GM12873 (cell line): ENCODE measurements around the gene RASAL2.

Source experiments
- CTCF ChIP-seq: IDR thresholded peaks from 2 replicates; pipeline ENCODE4 v1.5.1; 2012; ENCODE audit warnings: low read depth, mild to moderate bottlenecking, moderate library complexity, low read length, control low read depth; ENCODE audit not compliant: insufficient read depth; ENCODE audit errors: missing control alignments

Gene RASAL2

GRCh38 chr1:178434360-178434759 is 340.5 kb downstream of the RASAL2 start:
- TF ChIP-seq CTCF: no peak

- TF ChIP-seq CTCF: no peak
Observed at GRCh38 chr1:178434899-178435435, 341.1 kb downstream of the RASAL2 start.

GRCh38 chr1:178436899-178437298 is 343.0 kb downstream of the RASAL2 start:
- TF ChIP-seq CTCF: no peak

- no peak for TF ChIP-seq CTCF
Observed at GRCh38 chr1:178438432-178438831, 344.5 kb downstream of the RASAL2 start.

GRCh38 chr1:178442925-178443324 is 349.0 kb downstream of the RASAL2 start:
- no peak for TF ChIP-seq CTCF

- TF ChIP-seq CTCF: no peak
Observed at GRCh38 chr1:178450871-178451270, 357.0 kb downstream of the RASAL2 start.

- no peak for TF ChIP-seq CTCF
Observed at GRCh38 chr1:178451529-178451928, 357.6 kb downstream of the RASAL2 start.

- no peak for TF ChIP-seq CTCF
Observed at GRCh38 chr1:178452013-178452412, 358.1 kb downstream of the RASAL2 start.
